ENCODE data around the gene TCF12.

TCF12 gene

GRCh38 chr15:57152666-57153539 is 234.5 kb downstream of the TCF12 start:
- TF ChIP-seq NFIC (IDR thresholded peaks at IDR 0.05) (no peak), EGR1 (IDR thresholded peaks at IDR 0.05) (no peak), REST (IDR thresholded peaks at IDR 0.05; ENCODE audit: low read depth) (no peak), TEAD4 (IDR thresholded peaks at IDR 0.05) (no peak), MAX (IDR thresholded peaks at IDR 0.05) (no peak), CEBPB (IDR thresholded peaks at IDR 0.05) (no peak), EP300 (IDR thresholded peaks at IDR 0.05; ENCODE audit: borderline replicate concordance) (no peak), CREB1 (IDR thresholded peaks at IDR 0.05; ENCODE audit: low read depth) (no peak), TCF12 (IDR thresholded peaks at IDR 0.05; ENCODE audit: low read depth) (no peak), YY1 (IDR thresholded peaks at IDR 0.05; ENCODE audit: low read depth) (no peak), FOXM1 (IDR thresholded peaks at IDR 0.05; ENCODE audit: borderline replicate concordance, low read depth) (no peak), RAD21 (IDR thresholded peaks at IDR 0.05; ENCODE audit: low read depth) (no peak), ZBTB7A (IDR thresholded peaks at IDR 0.05; ENCODE audit: low read depth) (no peak), USF1 (IDR thresholded peaks at IDR 0.05) (no peak), TAF1 (IDR thresholded peaks at IDR 0.05; ENCODE audit: low read depth) (no peak)

GRCh38 chr15:57156210-57156884 is 237.9 kb downstream of the TCF12 start:
- TF ChIP-seq FOXM1 (IDR thresholded peaks at IDR 0.05; ENCODE audit: borderline replicate concordance, low read depth) (no peak), CEBPB (IDR thresholded peaks at IDR 0.05) (no peak), EP300 (IDR thresholded peaks at IDR 0.05; ENCODE audit: borderline replicate concordance) (no peak), TAF1 (IDR thresholded peaks at IDR 0.05; ENCODE audit: low read depth) (no peak)

GRCh38 chr15:57158589-57158988 is 240.1 kb downstream of the TCF12 start:
- no peak for TF ChIP-seq EGR1 (IDR thresholded peaks at IDR 0.05)
- no peak for TF ChIP-seq ZBTB7A (IDR thresholded peaks at IDR 0.05; ENCODE audit: low read depth)
- no peak for TF ChIP-seq TAF1 (IDR thresholded peaks at IDR 0.05; ENCODE audit: low read depth)
- TF ChIP-seq FOXM1 (IDR thresholded peaks at IDR 0.05; ENCODE audit: borderline replicate concordance, low read depth) = no peak
- TF ChIP-seq TEAD4 (IDR thresholded peaks at IDR 0.05) = no peak
- TF ChIP-seq YY1 (IDR thresholded peaks at IDR 0.05; ENCODE audit: low read depth) = no peak
- no peak for TF ChIP-seq USF1 (IDR thresholded peaks at IDR 0.05)
- no peak for TF ChIP-seq EP300 (IDR thresholded peaks at IDR 0.05; ENCODE audit: borderline replicate concordance)
- no peak for TF ChIP-seq CREB1 (IDR thresholded peaks at IDR 0.05; ENCODE audit: low read depth)
- no peak for TF ChIP-seq TCF12 (IDR thresholded peaks at IDR 0.05; ENCODE audit: low read depth)

- TF ChIP-seq YY1 (IDR thresholded peaks at IDR 0.05; ENCODE audit: low read depth) = no peak
- TF ChIP-seq TAF1 (IDR thresholded peaks at IDR 0.05; ENCODE audit: low read depth) = no peak
- TF ChIP-seq CEBPB (IDR thresholded peaks at IDR 0.05) = no peak
- no peak for TF ChIP-seq RAD21 (IDR thresholded peaks at IDR 0.05; ENCODE audit: low read depth)
- no peak for TF ChIP-seq NFIC (IDR thresholded peaks at IDR 0.05)
- no peak for TF ChIP-seq REST (IDR thresholded peaks at IDR 0.05; ENCODE audit: low read depth)
- TF ChIP-seq USF1 (IDR thresholded peaks at IDR 0.05) = no peak
- no peak for TF ChIP-seq TCF12 (IDR thresholded peaks at IDR 0.05; ENCODE audit: low read depth)
- TF ChIP-seq EP300 (IDR thresholded peaks at IDR 0.05; ENCODE audit: borderline replicate concordance) = no peak
- no peak for TF ChIP-seq MAX (IDR thresholded peaks at IDR 0.05)
- TF ChIP-seq FOXM1 (IDR thresholded peaks at IDR 0.05; ENCODE audit: borderline replicate concordance, low read depth) = no peak
- no peak for TF ChIP-seq TEAD4 (IDR thresholded peaks at IDR 0.05)
- TF ChIP-seq EGR1 (IDR thresholded peaks at IDR 0.05) = no peak
- no peak for TF ChIP-seq CREB1 (IDR thresholded peaks at IDR 0.05; ENCODE audit: low read depth)
- no peak for TF ChIP-seq ZBTB7A (IDR thresholded peaks at IDR 0.05; ENCODE audit: low read depth)
These were observed 240.7 kb downstream of the TCF12 start for GRCh38 chr15:57158997-57159668.
